Breast epithelium (tissue), 4 donors: Measurements from ENCODE around the gene TRIM60. TPM values are rescaled to one million over a fixed set of nuclear protein-coding genes. Genes with fewer than 3 reads are reported as not detected.
"Not testable (repeated sequence)": the region's sequence is repeated elsewhere in the genome, so short reads cannot be mapped to it uniquely, and the experiment has no call there.

ENCODE experiments used
- DNase-seq, 2 donors: peaks; one replicate each; pipeline ENCODE4 v3.0.0-alpha.2; 2019; ENCODE audit warnings: low spot score in 2 of 2
- H3K27ac ChIP-seq, 2 donors: fragments of 200-600 bp; sonication (generic) in 1 of 2; one replicate each; pipeline ENCODE4 v1.5.1; 2016 to 2019; ENCODE audit warnings: mild to moderate bottlenecking in 1 of 2
- H3K27me3 ChIP-seq, 2 donors: fragments of 200-600 bp; sonication (generic) in 1 of 2; one replicate each; pipeline versions ENCODE4 v1.5.1 to v1.6.0; 2017 to 2019; ENCODE audit warnings: control low read depth in 1 of 2, mild to moderate bottlenecking in 1 of 2
- H3K36me3 ChIP-seq: fragments of 200-600 bp; one replicate; pipeline ENCODE4 v1.5.1; 2019
- H3K4me1 ChIP-seq, 2 donors: fragments of 200-600 bp; sonication (generic); one replicate each; pipeline ENCODE4 v1.5.1; 2016 to 2019; ENCODE audit warnings: control low read depth in 1 of 2
- H3K4me3 ChIP-seq, 3 donors: fragments of 200-600 bp; sonication (generic); 1 replicate in 2 of 3; 2 replicates in 1 of 3; pipeline ENCODE4 v1.5.1; 2016 to 2019; ENCODE audit warnings: mild to moderate bottlenecking in 3 of 3, moderate library complexity in 2 of 3
- H3K9me3 ChIP-seq, 2 donors: fragments of 200-600 bp; sonication (generic) in 1 of 2; one replicate each; pipeline ENCODE4 v1.5.1; 2016 to 2019; ENCODE audit warnings: control low read depth in 1 of 2
- CTCF ChIP-seq, 3 donors: fragments of 450-650 bp; IDR thresholded peaks; one replicate each; pipeline ENCODE4 v1.5.1; 2016 to 2017; ENCODE audit warnings: antibody characterized with exemption in 3 of 3, mild to moderate bottlenecking in 3 of 3, moderate library complexity in 3 of 3
- POLR2A ChIP-seq: fragments of 450-650 bp; IDR thresholded peaks from one replicate; pipeline ENCODE4 v1.6.1; 2016; ENCODE audit warnings: antibody characterized with exemption, mild to moderate bottlenecking, moderate library complexity
- POLR2AphosphoS5 ChIP-seq, 3 donors: sonication (generic); formaldehyde crosslinking; IDR thresholded peaks; one replicate each; pipeline ENCODE4 v1.6.1; 2017; ENCODE audit warnings: antibody characterized with exemption in 3 of 3
- intact Hi-C: fragments of 100-400 bp; cut with DNase I; formaldehyde crosslinking; loops from one replicate; pipeline ENCODE4 v1.15.1; 2023; ENCODE audit warnings: low total_unique reads
- total RNA-seq, 3 donors: library from RNA; depleted of rRNA; stranded (reverse); fragments of >200 nt; gene quantifications; one replicate each; pipeline ENCODE4 v1.1.0, GENCODE V29; 2016

TRIM60 gene
- total RNA-seq, 3 donors from 2014 or later: not detected

GRCh38 chr4:165010487-165010886, 21.3 kb upstream of the TRIM60 start:
- H3K36me3 ChIP-seq: no peaks in the 10 kb centered on the region
- TF ChIP-seq CTCF (IDR thresholded peaks at IDR 0.05) (no peak), POLR2A (no peak), POLR2AphosphoS5 (IDR thresholded peaks at IDR 0.05) (no peak)
- H3K4me3 ChIP-seq: no peak overlapping the region
- H3K27me3 ChIP-seq: no peaks in the 10 kb centered on the region
- no peaks in the 10 kb centered on the region for H3K9me3 ChIP-seq
- H3K4me1 ChIP-seq: no peaks in the 10 kb centered on the region
- intact Hi-C loops: no loop called here
- no peak for DNase-seq
- H3K27ac ChIP-seq: no peak overlapping the region

DNA sequence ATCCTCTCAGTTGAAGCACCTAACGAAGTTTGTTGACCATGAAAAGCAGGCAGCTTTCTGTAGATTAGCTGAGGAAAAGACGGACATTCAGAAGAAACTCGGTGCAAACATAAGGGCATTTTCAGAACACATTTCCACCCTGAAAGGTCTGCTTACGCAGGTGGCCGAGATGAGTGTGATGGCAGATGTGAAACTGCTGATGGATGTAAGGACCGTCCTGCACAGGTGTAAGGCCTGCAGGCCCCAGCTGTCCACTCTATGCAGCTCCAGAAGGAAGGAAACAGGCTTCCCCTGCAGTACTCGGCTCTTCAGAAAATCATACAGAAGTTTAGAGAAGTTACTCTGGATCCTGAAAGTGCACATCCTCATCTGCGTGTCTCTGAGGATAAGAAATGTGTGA, 20.8 kb upstream of the TRIM60 start:
- DNase-seq: no peak
- no peaks in the 10 kb centered on the region for H3K27me3 ChIP-seq
- TF ChIP-seq POLR2AphosphoS5 (IDR thresholded peaks at IDR 0.05) (no peak), POLR2A (no peak), CTCF (IDR thresholded peaks at IDR 0.05) (no peak)
- no peak overlapping the region for H3K4me3 ChIP-seq
- H3K36me3 ChIP-seq: no peaks in the 10 kb centered on the region
- H3K27ac ChIP-seq: no peak overlapping the region
- H3K4me1 ChIP-seq: no peaks in the 10 kb centered on the region
- H3K9me3 ChIP-seq: no peaks in the 10 kb centered on the region
- intact Hi-C loops: no loop called here

GRCh38 chr4:165011403-165011802, 20.4 kb upstream of the TRIM60 start:
- no peak for TF ChIP-seq POLR2A
- Histone ChIP-seq H3K4me3 (no peak overlapping the region), H3K4me1 (no peaks in the 10 kb centered on the region), H3K27ac (no peak overlapping the region), H3K36me3 (no peaks in the 10 kb centered on the region), H3K27me3 (no peaks in the 10 kb centered on the region), H3K9me3 (no peaks in the 10 kb centered on the region)
- no peak for DNase-seq
- intact Hi-C loops: no loop called here

DNA sequence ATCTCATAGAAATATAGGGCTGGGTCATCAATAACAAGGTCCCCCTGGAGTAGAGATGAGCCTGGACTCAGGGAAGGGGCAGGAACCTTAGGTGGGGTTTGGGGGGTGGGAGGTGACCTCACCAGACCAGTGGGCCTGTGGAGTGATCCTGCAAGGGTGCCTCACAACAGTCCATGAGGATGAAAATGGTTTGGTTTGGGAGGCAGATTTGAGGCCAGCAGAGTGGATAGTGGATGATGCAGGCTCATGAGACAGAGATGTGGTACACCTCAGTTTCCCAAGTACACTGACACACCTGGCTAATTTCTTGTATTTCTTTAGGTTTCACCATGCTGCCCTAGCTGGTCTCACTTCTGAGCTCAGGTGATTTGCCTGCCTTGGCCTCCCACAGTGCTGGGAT, 18.1 kb upstream of the TRIM60 start:
- no peak for TF ChIP-seq POLR2A
- TF ChIP-seq CTCF (IDR thresholded peaks at IDR 0.05): no peak
- no peak for TF ChIP-seq POLR2AphosphoS5 (IDR thresholded peaks at IDR 0.05)
- Histone ChIP-seq H3K36me3 (no peaks in the 10 kb centered on the region), H3K4me3 (no peak overlapping the region), H3K4me1 (no peaks in the 10 kb centered on the region), H3K9me3 (no peaks in the 10 kb centered on the region), H3K27ac (no peak overlapping the region), H3K27me3 (no peaks in the 10 kb centered on the region)
- intact Hi-C loops: no loop called here
- DNase-seq: no peak

DNA sequence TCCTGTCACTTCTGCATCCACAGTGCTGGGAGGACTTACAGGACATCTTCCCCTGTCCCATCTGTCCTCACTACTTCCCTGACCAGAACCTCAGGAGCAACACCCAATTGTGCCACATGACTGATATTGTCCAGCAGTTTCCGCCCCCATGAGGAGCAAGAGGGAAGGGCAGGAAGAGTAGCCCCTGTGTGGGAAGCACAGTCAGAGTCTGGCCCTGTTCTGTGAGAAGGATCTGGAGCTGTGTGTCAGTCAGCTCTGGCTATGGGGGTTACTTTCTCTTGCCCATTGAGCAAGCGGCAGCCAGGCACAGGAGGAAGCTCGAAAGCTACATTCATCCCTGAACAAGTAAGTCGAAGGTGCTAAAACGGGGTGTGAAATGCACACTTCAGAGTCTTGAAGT, 14.8 kb upstream of the TRIM60 start:
- Histone ChIP-seq H3K36me3 (no peaks in the 10 kb centered on the region), H3K9me3 (no peaks in the 10 kb centered on the region), H3K27ac (no peak overlapping the region), H3K4me3 (no peak overlapping the region), H3K4me1 (no peaks in the 10 kb centered on the region), H3K27me3 (no peaks in the 10 kb centered on the region)
- no peak for DNase-seq
- TF ChIP-seq CTCF (IDR thresholded peaks at IDR 0.05): no peak
- TF ChIP-seq POLR2AphosphoS5 (IDR thresholded peaks at IDR 0.05): no peak
- TF ChIP-seq POLR2A: no peak
- intact Hi-C loops: no loop called here

GRCh38 chr4:165019995-165020394, 11.8 kb upstream of the TRIM60 start:
- DNase-seq, H3K36me3 ChIP-seq, H3K27ac ChIP-seq, intact Hi-C loops, H3K4me1 ChIP-seq, H3K4me3 ChIP-seq, H3K9me3 ChIP-seq, H3K27me3 ChIP-seq: not testable (repeated sequence)

- H3K27ac ChIP-seq, DNase-seq, H3K4me1 ChIP-seq, H3K9me3 ChIP-seq, H3K36me3 ChIP-seq, intact Hi-C loops, H3K27me3 ChIP-seq, H3K4me3 ChIP-seq: not testable (repeated sequence)
Measured at GRCh38 chr4:165025782-165026181, 6.0 kb upstream of the TRIM60 start.
